H1 (cell line): Measurements from ENCODE around the gene RABGAP1. TPM values are rescaled to one million over a fixed set of nuclear protein-coding genes. Genes with fewer than 3 reads are reported as not detected.

ENCODE experiments used
- CBX5 ChIP-seq: fragments of 300-800, 300-1000 bp; sonication (generic); IDR thresholded peaks from 2 replicates; pipeline ENCODE4 v1.7.1; 2016; ENCODE audit warnings: antibody characterized with exemption, low read length, low read depth
- CHD2 ChIP-seq: IDR thresholded peaks from 2 replicates; pipeline ENCODE4 v1.6.1; 2012; ENCODE audit warnings: low read length, improper control_type of control experiment
- RNF2 ChIP-seq: fragments of 200-900, 300-1000 bp; sonication (generic); IDR thresholded peaks from 2 replicates; pipeline ENCODE4 v1.7.1; 2016; ENCODE audit warnings: borderline replicate concordance, low read depth, mild to moderate bottlenecking, antibody characterized with exemption, low read length; ENCODE audit not compliant: poor library complexity, severe bottlenecking; ENCODE audit errors: missing control alignments
- polyA plus RNA-seq, 7 experiments: library from polyadenylated mRNA; depleted of rRNA in 3 of 7; stranded (reverse) in 5 of 7; unstranded in 2 of 7; fragments of >200 nt in 5 of 7; fragments of 200-250 nt in 2 of 7; gene quantifications; 1 replicate in 5 of 7; 2 replicates in 1 of 7; 4 replicates in 1 of 7; pipeline versions ENCODE4 v1.2.1 to v1.2.3, GENCODE V29; 2011 to 2013; ENCODE audit warnings: missing spikeins in 2 of 7, mixed read lengths in 2 of 7
- total RNA-seq: library from RNA; stranded (reverse); fragmentation: NEBNext Ultra II Directional; extraction: Animal tissue kit (Norgen Biotek cat#: 25700); gene quantifications from 2 replicates; pipeline ENCODE4 v1.2.1, GENCODE V29; 2021
- TF ChIP-seq, protein P1 (sequence below): IDR thresholded peaks from 2 replicates; pipeline ENCODE4 v1.6.1; 2011; ENCODE audit warnings: low read depth, mild to moderate bottlenecking, low read length; ENCODE audit not compliant: insufficient read depth

The RABGAP1 gene
- total and polyA plus RNA-seq, 2 of the 8 experiments (the other 6 are each of a cell fraction or from before 2014, with no cell fraction given), result 15.7 to 38.3 TPM

DNA sequence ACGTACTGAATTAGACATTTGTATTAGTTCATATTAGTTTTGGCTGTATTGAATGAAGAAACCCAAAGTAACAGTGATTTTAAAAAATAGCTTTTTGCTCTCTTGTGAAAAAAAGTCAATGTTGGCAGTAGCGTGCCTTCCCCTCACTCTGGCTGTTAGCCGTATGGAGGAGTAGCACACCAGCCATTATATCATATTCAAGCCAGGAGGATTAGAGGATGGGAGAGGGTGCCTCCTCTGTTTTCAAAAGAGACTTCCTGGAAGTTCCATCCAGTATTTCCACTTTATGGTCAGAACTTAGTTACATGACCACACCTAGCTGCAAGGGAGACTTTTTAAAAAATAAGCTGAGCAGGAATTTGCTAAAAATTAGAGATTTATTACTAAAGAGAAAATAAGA lies 133.8 kb downstream of the RABGAP1 start (continued):
- TF ChIP-seq CHD2 (no peak), CBX5 (no peak), RNF2 (no peak)
- TF ChIP-seq, protein P1, sequence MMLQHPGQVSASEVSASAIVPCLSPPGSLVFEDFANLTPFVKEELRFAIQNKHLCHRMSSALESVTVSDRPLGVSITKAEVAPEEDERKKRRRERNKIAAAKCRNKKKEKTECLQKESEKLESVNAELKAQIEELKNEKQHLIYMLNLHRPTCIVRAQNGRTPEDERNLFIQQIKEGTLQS, result no peak
